ENCODE measurements around the gene HS3ST1.

DNA sequence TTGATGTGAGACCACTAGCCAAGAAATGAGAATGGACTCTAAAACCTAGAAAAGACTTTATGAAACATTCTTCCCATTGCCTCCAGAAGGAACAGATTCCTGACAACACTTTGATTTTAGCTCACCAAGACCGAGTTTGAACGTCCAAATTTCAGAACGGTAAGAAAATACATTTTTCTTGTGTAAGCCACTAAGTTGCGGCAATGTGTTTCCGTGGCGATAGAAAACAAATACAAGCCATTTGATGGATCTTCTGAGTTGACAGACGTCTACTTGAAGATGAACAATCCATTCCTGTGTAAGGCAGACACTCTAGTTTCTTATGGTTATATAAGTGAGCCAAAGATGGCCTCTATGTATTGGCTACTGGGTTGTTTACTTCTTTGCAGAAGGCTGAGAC, 52.5 kb downstream of the HS3ST1 start:
- TF ChIP-seq, protein P1, sequence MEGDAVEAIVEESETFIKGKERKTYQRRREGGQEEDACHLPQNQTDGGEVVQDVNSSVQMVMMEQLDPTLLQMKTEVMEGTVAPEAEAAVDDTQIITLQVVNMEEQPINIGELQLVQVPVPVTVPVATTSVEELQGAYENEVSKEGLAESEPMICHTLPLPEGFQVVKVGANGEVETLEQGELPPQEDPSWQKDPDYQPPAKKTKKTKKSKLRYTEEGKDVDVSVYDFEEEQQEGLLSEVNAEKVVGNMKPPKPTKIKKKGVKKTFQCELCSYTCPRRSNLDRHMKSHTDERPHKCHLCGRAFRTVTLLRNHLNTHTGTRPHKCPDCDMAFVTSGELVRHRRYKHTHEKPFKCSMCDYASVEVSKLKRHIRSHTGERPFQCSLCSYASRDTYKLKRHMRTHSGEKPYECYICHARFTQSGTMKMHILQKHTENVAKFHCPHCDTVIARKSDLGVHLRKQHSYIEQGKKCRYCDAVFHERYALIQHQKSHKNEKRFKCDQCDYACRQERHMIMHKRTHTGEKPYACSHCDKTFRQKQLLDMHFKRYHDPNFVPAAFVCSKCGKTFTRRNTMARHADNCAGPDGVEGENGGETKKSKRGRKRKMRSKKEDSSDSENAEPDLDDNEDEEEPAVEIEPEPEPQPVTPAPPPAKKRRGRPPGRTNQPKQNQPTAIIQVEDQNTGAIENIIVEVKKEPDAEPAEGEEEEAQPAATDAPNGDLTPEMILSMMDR (IDR thresholded peaks at IDR 0.05): no peak
- no peak for TF ChIP-seq POLR2A (IDR thresholded peaks at IDR 0.05)

Measured in lower leg skin (tissue), 3 donors.